ENCODE data around the gene ENGASE.

DNA sequence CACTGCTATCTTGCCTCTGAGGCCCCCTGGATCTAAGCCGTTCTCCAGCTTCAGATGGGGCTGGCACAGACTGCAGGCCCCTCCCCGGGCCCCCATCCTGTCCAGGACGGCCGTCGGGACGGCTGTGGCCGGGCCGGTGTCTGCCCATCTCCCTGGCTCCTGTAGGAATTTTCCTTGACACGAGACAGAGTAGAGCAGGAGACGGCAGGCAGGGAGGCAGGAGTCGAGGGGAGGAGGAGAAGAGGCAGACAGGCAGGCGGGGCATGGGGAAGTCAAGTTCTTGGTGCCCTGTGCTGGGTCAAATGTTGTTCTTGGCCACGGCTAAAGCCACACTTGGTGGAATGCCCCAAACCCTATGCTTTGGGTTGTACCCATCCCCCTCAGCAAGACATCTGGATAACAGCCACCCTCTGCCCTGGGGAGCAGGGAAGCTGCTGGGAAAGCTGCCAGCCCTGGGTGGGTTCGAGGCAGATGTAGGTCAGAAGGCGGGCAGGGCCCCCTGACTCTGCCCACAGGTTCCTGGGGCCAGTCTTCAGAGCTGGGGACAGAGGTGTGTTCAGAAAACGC is 46.6 kb upstream of the ENGASE start:
- TF ChIP-seq, protein P1, sequence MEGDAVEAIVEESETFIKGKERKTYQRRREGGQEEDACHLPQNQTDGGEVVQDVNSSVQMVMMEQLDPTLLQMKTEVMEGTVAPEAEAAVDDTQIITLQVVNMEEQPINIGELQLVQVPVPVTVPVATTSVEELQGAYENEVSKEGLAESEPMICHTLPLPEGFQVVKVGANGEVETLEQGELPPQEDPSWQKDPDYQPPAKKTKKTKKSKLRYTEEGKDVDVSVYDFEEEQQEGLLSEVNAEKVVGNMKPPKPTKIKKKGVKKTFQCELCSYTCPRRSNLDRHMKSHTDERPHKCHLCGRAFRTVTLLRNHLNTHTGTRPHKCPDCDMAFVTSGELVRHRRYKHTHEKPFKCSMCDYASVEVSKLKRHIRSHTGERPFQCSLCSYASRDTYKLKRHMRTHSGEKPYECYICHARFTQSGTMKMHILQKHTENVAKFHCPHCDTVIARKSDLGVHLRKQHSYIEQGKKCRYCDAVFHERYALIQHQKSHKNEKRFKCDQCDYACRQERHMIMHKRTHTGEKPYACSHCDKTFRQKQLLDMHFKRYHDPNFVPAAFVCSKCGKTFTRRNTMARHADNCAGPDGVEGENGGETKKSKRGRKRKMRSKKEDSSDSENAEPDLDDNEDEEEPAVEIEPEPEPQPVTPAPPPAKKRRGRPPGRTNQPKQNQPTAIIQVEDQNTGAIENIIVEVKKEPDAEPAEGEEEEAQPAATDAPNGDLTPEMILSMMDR (IDR thresholded peaks at IDR 0.05) = no peak
- no peak for TF ChIP-seq POLR2A (IDR thresholded peaks at IDR 0.05)

Measured in testis (tissue), 2 donors.